Osteocyte (in vitro differentiated cells): ENCODE data around the gene CCDC92B. TPM values are rescaled to one million over a fixed set of nuclear protein-coding genes. Genes with fewer than 3 reads are reported as not detected.
A peak's percentile ranks its signal among the peaks of the same experiment; 100 is the strongest.
"Not testable (repeated sequence)": the region's sequence is repeated elsewhere in the genome, so short reads cannot be mapped to it uniquely, and the experiment has no call there.

Experiments used
- DNase-seq: peaks from one replicate; pipeline ENCODE4 v3.0.0; 2021; ENCODE audit warnings: mixed read lengths; ENCODE audit not compliant: unreplicated experiment; ENCODE audit errors: extremely low spot score
- H3K27ac Mint-ChIP-seq: one replicate; pipeline ENCODE4 v1.8.0; 2021; ENCODE audit warnings: mild to moderate bottlenecking, mixed read lengths; ENCODE audit not compliant: unreplicated experiment
- H3K27me3 Mint-ChIP-seq: one replicate; pipeline ENCODE4 v1.8.0; 2021; ENCODE audit warnings: mixed read lengths; ENCODE audit not compliant: unreplicated experiment
- H3K36me3 Mint-ChIP-seq: one replicate; pipeline ENCODE4 v1.8.0; 2021; ENCODE audit warnings: mixed read lengths; ENCODE audit not compliant: unreplicated experiment
- H3K4me1 Mint-ChIP-seq: one replicate; pipeline ENCODE4 v1.8.0; 2021; ENCODE audit warnings: mixed read lengths; ENCODE audit not compliant: unreplicated experiment
- H3K4me3 Mint-ChIP-seq: one replicate; pipeline ENCODE4 v1.8.0; 2021; ENCODE audit warnings: mild to moderate bottlenecking, moderate library complexity, mixed read lengths; ENCODE audit not compliant: unreplicated experiment
- H3K9me3 Mint-ChIP-seq: one replicate; pipeline ENCODE4 v1.8.0; 2021; ENCODE audit warnings: mixed read lengths; ENCODE audit not compliant: unreplicated experiment
- total RNA-seq: library from RNA; stranded (reverse); gene quantifications from 2 replicates; pipeline ENCODE4 v1.2.1, GENCODE V29; 2021
- TF ChIP-seq, protein P1 (sequence below): fragments of 200-600 bp; sonication (generic); IDR thresholded peaks from 2 replicates; pipeline ENCODE4 v1.5.0; 2021; ENCODE audit warnings: antibody characterized with exemption, mild to moderate bottlenecking, moderate library complexity

CCDC92B gene
- total RNA-seq, 1 donor from 2014 or later, result not detected

DNA sequence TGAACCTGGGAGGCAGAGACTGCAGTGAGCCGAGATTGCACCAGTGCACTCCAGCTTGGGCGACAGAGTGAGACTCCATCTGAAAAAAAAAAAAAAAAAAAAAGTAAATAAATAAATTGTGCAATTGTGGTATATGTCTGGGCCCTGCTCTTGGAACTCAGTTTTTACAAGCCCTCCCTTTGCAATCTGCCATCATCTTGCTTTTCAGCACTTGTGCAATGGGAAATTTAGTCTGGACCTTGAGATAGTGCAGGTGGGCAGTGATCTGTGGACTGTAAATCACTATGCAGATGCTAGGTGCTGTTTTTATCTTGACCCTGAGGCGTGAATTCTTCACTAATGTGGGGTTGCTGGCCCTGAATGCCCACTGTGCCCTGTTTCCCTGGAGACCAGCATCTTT, 40.2 kb upstream of the CCDC92B start:
- H3K9me3 Mint-ChIP-seq, result no peaks in the 10 kb centered on the region
- no peak overlapping the region for H3K27ac Mint-ChIP-seq
- peaks cover 6% of the 10 kb centered on the region for H3K27me3 Mint-ChIP-seq
- TF ChIP-seq, protein P1, sequence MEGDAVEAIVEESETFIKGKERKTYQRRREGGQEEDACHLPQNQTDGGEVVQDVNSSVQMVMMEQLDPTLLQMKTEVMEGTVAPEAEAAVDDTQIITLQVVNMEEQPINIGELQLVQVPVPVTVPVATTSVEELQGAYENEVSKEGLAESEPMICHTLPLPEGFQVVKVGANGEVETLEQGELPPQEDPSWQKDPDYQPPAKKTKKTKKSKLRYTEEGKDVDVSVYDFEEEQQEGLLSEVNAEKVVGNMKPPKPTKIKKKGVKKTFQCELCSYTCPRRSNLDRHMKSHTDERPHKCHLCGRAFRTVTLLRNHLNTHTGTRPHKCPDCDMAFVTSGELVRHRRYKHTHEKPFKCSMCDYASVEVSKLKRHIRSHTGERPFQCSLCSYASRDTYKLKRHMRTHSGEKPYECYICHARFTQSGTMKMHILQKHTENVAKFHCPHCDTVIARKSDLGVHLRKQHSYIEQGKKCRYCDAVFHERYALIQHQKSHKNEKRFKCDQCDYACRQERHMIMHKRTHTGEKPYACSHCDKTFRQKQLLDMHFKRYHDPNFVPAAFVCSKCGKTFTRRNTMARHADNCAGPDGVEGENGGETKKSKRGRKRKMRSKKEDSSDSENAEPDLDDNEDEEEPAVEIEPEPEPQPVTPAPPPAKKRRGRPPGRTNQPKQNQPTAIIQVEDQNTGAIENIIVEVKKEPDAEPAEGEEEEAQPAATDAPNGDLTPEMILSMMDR, result no peak
- H3K4me3 Mint-ChIP-seq, result no peak overlapping the region
- DNase-seq, result no peak
- H3K4me1 Mint-ChIP-seq, result no peaks in the 10 kb centered on the region
- no peaks in the 10 kb centered on the region for H3K36me3 Mint-ChIP-seq

DNA sequence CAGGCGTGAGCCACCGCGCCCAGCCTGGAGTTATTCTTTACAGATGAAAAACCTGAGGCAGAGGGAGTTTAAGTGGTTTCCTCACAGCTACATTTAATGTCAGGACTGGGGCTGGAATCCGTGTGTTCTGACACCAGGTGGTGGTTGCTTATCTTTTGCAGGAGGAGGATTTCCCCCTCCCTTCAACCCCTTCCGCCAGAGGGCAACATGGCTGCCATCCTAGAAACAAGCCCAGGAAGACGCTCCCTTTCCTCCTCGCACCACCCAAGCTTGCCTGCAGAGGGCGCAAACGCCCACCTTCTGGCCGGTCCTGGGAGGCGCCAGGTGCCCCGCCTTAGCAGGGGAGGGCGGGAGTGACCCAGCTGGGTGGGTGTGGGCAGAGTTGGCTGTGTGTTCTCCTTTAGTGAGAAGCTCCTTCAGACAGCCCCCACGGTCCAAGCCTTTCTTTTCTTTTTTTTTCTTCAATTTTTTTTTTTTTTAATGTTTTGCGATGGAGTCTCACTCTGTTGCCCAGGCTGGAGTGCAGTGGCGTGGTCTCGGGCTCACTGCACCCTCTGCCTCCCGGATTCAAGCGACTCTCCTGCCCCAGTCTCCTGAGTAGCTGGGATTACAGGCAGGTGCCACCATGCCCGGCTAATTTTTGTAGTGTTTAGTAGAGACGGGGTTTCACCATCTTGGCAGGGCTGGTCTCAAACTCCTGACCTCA, 36.9 kb upstream of the CCDC92B start:
- Mint-ChIP-seq H3K4me3 (no peak overlapping the region), H3K36me3 (no peaks in the 10 kb centered on the region), H3K27ac (no peak overlapping the region), H3K9me3 (no peaks in the 10 kb centered on the region), H3K4me1 (no peaks in the 10 kb centered on the region), H3K27me3 (peaks cover 8% of the 10 kb centered on the region)
- TF ChIP-seq, protein P1, result peak; percentile 82
- peak; percentile 95 for DNase-seq

DNA sequence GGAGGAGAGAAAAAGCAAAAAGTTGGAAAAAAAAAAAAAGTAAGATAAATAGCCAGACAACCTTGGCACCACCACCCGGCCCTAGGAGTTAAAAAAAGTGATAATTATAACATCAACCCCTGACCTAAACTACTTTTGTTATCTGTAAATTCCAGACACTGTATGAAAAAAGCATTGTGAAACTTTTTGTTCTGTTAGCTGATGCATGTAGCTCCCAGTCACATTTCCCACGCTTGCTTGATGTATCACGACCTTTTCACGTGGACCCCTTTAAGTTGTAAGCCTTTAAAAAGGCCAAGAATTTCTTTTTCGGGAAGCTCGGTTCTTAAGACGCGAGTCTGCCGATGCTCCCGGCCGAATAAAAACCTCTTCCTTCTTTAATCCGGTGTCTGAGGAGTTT, 35.9 kb upstream of the CCDC92B start:
- H3K4me3 Mint-ChIP-seq, H3K27ac Mint-ChIP-seq: not testable (repeated sequence)

DNA sequence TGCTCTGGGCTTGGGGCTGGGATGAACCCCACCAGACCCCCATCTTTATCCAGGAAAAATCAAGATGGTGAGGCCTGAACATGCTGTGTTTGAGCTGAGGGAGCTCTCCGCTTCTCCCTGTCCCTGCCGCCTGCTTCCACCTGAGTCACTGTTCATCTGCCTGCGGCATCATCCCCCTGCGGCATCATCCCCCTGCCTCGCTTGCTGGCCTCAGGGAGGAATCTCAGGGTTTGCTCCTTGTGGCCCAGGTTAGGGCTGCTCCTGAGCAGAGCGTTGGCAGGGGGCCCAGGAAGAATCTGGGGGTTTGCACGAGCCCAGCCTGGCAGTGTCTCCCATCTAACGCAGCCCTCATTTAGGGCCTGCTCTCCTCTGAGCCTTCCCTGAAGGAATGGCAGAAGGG, 35.4 kb upstream of the CCDC92B start:
- DNase-seq, result no peak
- H3K4me1 Mint-ChIP-seq, result no peaks in the 10 kb centered on the region
- H3K27me3 Mint-ChIP-seq, result peaks cover 6% of the 10 kb centered on the region

More for the DNA sequence above, 35.9 kb upstream of the CCDC92B start:
- H3K27me3 Mint-ChIP-seq, H3K4me1 Mint-ChIP-seq, H3K9me3 Mint-ChIP-seq, H3K36me3 Mint-ChIP-seq, DNase-seq: not testable (repeated sequence)

DNA sequence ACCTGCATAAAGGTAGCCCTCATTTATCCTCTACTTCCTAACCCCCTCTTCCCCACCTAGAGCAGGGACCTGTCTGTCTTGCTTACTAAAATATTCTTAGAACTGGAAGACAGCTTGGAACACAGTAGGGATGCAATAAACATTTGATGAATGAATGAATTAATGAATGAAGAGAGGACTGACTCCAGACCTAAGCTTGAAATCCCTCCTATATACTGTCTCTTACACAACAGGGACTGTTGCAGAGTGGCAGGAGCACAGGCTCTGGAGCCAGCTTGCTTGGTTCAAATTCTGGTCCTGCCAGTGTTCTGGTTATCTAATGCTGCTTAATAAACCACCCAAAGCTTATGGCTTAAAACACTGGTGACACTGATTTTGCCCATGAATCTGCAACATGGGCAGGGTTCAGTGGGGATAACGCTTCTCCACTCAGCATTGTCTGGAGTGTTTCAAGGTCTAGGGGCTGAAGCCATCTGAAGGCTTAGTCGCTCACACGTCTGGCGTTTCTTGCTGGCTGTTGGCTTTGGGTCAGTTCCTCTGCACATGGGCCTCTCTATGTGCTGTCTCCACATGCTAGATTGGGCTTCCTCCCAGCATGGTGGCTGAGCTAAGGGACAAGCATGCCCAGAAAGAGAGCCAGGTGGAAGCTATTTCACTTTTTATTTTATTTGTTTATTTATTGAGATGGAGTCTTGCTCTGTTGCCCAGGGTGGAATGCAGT, 34.0 kb upstream of the CCDC92B start:
- Mint-ChIP-seq H3K4me1 (no peaks in the 10 kb centered on the region), H3K4me3 (no peak overlapping the region), H3K9me3 (no peaks in the 10 kb centered on the region), H3K36me3 (no peaks in the 10 kb centered on the region), H3K27ac (no peak overlapping the region), H3K27me3 (peaks cover 12% of the 10 kb centered on the region)
- TF ChIP-seq, protein P1, result no peak
- no peak for DNase-seq

More for the DNA sequence above, 35.4 kb upstream of the CCDC92B start:
- no peaks in the 10 kb centered on the region for H3K36me3 Mint-ChIP-seq
- no peak overlapping the region for H3K27ac Mint-ChIP-seq
- TF ChIP-seq, protein P1, result no peak
- H3K9me3 Mint-ChIP-seq, result no peaks in the 10 kb centered on the region
- no peak overlapping the region for H3K4me3 Mint-ChIP-seq
